NCI-H524 treated with DMSO at 0.1 percent for 48 hours (cell line): ENCODE data around the gene DCK.

ENCODE experiments used
- DNase-seq: peaks from one replicate; lab custom pipeline; 2025; lab: John Stamatoyannopoulos, UW

DCK gene

GRCh38 chr4:71064521-71064920, 71.1 kb downstream of the DCK start:
- no peak for DNase-seq

- DNase-seq = no peak
Measured at GRCh38 chr4:71065991-71066510, 72.6 kb downstream of the DCK start.

GRCh38 chr4:71066737-71067716, 73.6 kb downstream of the DCK start:
- no peak for DNase-seq

- no peak for DNase-seq
Measured at GRCh38 chr4:71069063-71069462, 75.6 kb downstream of the DCK start.

- no peak for DNase-seq
Measured at GRCh38 chr4:71070015-71070414, 76.6 kb downstream of the DCK start.

- no peak for DNase-seq
Measured at GRCh38 chr4:71074452-71075299, 81.2 kb downstream of the DCK start.
